Activated T-cell treated with anti-CD3 and anti-CD28 coated beads for 4 hours (primary cell): ENCODE data around the gene UBN1.

Experiments
- DNase-seq: peaks from one replicate; pipeline ENCODE4 v3.0.0-alpha.2; 2020

Gene UBN1

GRCh38 chr16:4860727-4861342 lies 13.6 kb downstream of the UBN1 start:
- no peak for DNase-seq

- no peak for DNase-seq
Observed at GRCh38 chr16:4862639-4863038, 15.4 kb downstream of the UBN1 start.

GRCh38 chr16:4864728-4865127 lies 17.4 kb downstream of the UBN1 start:
- no peak for DNase-seq

- no peak for DNase-seq
Observed at GRCh38 chr16:4865231-4865860, 18.1 kb downstream of the UBN1 start.

- DNase-seq = no peak
Observed at GRCh38 chr16:4866586-4866985, 19.3 kb downstream of the UBN1 start.

- DNase-seq = no peak
Observed at GRCh38 chr16:4868026-4868425, 20.7 kb downstream of the UBN1 start.

GRCh38 chr16:4868535-4868934 lies 21.3 kb downstream of the UBN1 start:
- no peak for DNase-seq

GRCh38 chr16:4869147-4869805 lies 22.0 kb downstream of the UBN1 start:
- no peak for DNase-seq

GRCh38 chr16:4870138-4870671 lies 22.9 kb downstream of the UBN1 start:
- no peak for DNase-seq

- no peak for DNase-seq
Observed at GRCh38 chr16:4871071-4871470, 23.8 kb downstream of the UBN1 start.

GRCh38 chr16:4873091-4873490 lies 25.8 kb downstream of the UBN1 start:
- DNase-seq = no peak

GRCh38 chr16:4874666-4875065 lies 27.4 kb downstream of the UBN1 start:
- no peak for DNase-seq

GRCh38 chr16:4876646-4877379 lies 29.5 kb downstream of the UBN1 start:
- DNase-seq = no peak

- DNase-seq = no peak
Observed at GRCh38 chr16:4877380-4877685, 30.1 kb downstream of the UBN1 start.

GRCh38 chr16:4879049-4879448 lies 31.8 kb downstream of the UBN1 start:
- no peak for DNase-seq

GRCh38 chr16:4880006-4880580 lies 32.8 kb downstream of the UBN1 start:
- DNase-seq = no peak

- DNase-seq = no peak
Observed at GRCh38 chr16:4882000-4882632, 34.8 kb downstream of the UBN1 start.

- no peak for DNase-seq
Observed at GRCh38 chr16:4882633-4883285, 35.5 kb downstream of the UBN1 start.

- DNase-seq = no peak
Observed at GRCh38 chr16:4883501-4883900, 36.2 kb downstream of the UBN1 start.

- DNase-seq = no peak
Observed at GRCh38 chr16:4884209-4884608, 36.9 kb downstream of the UBN1 start.

GRCh38 chr16:4884972-4885874 lies 37.9 kb downstream of the UBN1 start:
- DNase-seq = no peak
